NCI-H748 treated with DMSO at 0.1 percent for 48 hours (cell line): Measurements from ENCODE around the gene IL12RB2.
"Not testable (repeated sequence)": the region's sequence is repeated elsewhere in the genome, so short reads cannot be mapped to it uniquely, and the experiment has no call there.

ENCODE experiments used
- DNase-seq: peaks from one replicate; lab custom pipeline; 2025; lab: John Stamatoyannopoulos, UW

Gene IL12RB2

DNA sequence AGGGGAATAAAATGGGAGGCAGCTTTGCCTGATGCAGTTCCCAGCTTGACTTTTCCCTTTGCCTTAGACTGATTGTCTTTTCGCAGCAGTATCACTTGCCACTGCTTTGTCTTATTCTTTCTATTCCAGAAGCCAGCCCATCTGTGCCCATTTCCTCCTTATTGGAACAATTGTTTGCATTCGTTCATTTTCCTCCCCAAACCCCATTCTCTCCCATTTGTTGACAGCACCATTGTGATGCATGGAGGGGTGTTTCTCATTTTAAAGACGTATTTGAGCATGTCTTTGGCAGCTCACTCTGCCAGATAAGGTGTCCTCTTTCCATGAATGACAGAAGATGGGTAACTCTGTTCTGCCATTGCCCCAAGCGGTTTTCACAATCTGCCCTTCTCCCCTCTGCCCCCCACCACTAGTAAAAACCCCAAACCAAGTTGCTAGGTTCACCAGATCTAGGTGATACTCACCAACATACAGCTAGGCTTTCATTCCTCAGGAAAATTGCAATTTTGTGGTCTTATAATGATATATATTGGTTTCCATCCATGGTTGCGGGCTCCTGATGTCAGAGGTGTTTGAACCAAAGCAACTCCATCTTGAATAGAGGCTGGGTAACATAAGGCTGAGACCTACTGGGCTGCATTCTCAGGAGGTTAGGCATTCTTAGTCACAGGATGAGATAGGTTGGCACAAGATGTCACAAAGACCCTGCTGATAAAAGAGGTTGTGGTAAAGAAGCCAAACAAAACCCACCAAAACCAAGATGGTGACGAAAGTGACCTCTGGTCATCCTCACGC is 91.7 kb downstream of the IL12RB2 start:
- no peak for DNase-seq

DNA sequence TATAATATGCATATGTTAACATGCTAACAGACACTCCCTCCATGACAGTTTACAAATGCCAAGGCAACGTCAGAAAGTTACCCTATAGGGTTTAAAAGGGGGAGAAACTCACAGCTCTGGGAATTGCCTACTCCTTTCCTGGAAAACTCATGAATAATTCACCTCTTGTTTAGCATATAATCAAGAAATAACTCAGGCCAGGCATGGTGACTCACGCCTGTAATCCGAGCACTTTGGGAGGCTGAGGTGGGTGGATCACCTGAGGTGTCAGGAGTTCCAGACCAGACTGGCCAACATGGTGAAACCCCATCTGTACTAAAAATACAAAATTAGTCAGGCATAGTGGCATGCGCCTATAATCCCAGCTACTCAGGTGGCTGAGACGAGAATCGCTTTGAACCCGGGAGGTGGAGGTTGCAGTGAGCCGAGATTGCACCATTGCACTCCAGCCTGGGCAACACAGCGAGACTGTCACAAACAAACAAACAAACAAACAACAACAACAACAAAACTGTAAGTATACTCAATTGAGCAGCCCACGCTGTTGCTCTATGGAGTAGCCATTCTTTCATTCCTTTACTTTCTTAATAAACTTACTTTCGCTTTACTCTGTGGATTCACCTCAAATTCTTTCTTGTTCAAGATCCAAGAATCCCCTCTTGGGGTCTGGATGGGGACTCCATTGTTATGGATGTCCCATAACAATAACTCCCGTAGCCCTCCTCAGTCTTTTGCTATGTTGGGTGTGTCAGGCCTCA is 92.5 kb downstream of the IL12RB2 start:
- DNase-seq, result not testable (repeated sequence)

DNA sequence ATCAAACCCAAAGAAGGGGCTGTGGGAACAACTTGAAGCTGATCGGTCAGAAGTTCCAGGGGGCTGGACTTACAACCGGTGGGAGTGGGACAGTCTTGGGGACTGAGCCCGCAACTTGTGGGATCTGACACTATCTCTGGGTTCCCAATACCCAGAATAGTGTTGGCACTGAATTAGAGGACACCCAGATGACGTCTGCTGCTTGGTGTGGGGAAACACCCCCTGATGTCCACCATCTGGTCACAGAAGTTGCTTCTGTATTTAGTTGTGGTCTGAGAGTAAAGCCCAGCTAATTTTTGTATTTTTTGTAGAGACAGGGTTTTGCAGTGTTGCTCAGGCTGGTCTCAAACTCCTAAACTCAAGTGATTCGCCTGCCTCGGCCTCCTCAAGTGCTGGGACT is 93.8 kb downstream of the IL12RB2 start:
- DNase-seq, result no peak

DNA sequence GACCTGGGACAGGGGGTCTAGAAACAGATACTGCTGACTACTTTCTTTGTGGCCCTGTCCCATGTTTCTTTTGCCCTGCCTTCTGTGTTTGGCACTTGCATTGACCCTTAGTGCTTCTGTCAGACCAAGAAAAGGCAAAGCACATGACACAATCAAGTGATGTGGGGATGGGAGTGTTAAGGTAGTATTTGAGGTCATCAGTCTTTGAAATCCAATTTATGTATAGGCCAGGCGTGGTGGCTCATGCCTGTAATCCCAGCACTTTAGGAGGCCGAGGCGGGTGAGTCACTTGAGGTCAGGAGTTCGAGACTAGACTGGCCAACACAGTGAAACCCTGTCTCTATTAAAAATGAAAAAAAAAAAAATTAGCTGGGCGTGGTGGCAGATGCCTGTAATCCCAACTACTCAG is 96.5 kb downstream of the IL12RB2 start:
- no peak for DNase-seq

DNA sequence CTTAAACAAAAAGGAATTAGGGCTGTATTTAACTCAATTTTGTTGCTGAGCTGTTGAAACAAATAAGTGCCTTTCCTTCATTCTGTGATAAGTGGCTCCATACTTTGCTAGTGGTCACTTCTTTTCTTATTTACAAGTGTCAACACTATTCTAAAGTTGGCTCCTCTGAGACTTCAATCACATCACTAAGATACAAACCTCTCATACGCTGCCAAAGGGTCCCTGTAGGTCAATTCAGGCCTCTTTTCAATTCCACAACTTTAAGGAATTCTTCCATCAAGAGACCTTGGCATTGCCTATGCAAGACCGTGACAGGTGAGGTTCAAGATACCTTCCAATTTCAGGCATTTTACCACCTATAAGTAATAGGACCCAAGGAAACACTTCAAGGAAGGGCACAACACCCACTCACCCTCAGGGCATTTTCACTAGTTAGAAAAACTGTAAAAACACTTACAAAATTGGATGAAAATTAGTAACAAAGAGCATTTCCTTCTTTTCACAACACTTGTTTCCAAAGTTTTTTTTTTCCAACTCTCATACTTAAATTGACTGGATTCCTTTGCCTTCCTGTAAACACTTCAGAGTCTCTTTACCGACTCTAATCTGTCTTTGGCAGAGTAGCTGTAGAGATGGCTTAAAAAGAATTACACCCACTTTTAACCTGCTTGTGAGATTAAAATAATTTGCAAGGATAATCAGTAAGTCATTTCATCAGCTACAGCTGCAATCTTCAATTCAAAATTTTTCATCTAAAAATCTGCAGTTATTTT is 98.0 kb downstream of the IL12RB2 start:
- no peak for DNase-seq

DNA sequence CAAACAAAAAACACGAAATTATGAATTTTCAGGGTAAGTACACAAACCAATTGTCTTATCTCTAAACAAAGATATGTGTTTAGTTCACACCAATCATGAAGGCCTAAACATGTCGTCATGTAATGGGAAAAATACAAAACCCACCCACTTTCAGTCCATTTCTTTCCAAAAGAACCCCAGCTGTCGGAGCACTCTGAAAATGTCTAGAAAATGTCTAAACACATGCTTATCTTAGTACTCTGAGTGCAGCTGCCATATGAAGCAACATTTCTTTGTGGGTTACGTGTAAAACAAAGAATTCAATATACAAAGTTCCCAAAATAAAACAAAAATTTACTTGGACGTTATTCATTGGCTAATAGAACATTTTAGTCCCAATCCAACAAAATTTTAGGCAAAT is 99.8 kb downstream of the IL12RB2 start:
- DNase-seq, result no peak

DNA sequence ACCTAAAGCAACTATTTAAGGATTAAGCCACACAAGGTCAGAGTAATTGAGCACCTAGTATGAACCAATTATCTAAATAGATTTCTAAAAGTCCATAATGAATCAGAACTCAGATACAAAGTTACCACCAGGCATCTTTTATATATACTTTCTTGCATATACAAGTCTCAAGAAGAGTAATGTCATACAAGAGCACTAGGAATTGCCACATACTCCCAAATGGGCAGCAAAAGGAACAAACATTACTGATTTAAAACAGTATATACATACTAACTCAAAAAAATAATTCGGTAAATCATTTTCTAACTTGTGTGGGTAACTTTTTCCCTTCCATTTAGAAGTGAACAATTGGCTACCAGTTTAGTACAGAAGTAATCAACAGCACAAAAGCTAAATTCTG is 100.5 kb downstream of the IL12RB2 start:
- DNase-seq, result no peak

DNA sequence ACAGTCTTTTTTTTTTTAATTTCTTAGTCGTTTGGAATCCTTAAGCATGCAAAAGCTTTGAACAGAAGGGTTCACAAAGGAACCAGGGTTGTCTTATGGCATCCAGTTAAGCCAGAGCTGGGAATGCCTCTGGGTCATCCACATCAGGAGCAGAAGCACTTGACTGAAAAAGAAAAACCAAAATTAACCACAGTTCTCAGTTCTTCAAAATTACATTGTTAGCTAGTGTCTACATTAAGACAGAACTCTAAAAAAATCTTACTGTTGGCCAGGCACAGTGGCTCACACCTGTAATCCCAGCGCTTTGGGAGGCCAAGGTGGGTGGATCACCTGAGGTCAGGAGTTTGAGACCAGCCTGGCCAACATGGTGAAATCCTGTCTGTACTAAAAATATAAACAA is 105.4 kb downstream of the IL12RB2 start:
- DNase-seq, result not testable (repeated sequence)

DNA sequence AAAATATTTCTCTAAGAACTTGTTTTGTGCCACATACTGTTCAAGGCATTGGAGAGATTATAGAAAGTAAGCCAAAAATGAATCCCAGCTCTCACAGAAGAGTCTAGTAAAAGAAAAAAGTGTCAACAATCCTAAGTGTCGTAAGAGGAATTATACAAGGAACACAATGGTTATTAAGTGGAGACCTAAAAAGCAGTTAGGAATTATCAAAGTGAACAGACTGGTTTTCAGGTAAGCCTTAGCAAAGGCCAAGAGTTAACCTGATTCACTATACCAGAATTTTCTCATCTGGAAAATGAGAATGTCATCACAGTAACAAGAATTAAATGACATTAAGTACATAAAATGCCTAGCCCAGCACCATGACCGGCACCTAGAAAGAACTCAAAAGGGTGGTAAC is 106.9 kb downstream of the IL12RB2 start:
- no peak for DNase-seq

DNA sequence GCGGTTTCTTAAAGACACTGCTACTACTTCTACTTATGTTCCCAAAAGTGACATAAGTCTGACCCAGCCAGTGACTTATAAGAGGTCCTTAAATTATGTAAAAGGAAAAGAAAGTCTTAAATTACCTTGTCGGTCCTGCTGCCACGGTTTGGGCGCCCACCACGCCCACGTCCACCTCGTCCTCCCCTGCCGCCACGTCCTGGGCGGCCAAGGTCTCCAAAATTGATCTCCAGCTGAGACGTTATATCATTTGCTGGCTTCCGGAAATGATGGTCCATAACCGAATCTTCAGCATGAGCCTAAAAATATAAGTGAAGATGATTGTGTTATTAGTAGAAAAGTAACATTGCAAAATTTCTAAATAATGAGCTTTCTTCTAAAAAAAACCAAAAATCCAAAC is 107.4 kb downstream of the IL12RB2 start:
- no peak for DNase-seq

DNA sequence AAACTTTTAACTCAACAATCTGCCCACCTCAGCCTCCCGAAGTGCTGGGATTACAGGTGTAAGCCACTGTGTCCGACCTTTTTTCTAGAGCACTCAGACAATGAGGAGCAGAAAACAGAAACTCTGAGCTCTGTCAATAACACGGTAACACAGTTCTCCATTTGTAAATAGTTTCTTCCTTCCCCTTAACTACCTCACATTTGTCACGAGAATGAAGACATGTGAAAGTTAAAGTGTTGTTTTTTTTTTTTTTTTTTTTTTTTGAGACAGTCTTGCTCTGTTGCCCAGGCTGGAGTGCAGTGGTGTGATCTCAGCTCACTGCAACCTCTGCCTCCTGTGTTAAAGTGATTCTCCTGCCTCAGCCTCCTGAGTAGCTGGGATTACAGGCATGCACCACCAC is 110.1 kb downstream of the IL12RB2 start:
- DNase-seq, result not testable (repeated sequence)

DNA sequence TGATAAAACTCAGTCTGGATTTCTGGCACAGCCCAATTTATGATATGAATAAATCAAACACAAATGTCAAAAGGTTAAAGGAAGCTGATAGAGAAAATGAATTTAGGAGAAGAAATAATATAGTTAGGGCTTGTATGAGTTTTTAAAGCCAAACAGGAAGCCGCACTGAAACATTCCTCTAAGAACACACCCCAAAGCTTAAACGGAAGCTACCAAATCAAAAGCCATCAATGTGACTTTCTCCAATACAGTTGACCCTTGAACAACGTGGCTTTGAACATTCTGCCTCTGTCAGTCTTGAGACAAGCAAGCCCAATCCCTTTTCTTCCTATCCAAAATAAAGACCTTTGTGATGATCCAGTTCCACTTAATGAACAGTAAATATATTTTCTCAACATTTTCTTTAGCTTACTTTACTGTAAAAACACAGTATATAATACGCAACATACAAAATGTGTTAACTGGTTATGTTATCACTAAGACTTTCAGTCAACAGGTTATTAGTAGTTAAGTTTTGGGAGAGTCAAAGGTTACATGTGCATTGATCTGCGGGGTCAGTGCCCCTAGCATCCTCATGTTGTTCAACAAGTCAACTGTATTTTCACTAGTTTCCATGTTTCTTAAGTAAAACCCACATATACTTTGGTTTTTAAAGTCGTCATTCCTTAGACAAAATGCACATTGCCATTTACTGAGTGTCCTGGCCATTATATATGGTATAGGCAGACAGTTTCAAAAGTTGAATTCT is 111.3 kb downstream of the IL12RB2 start:
- DNase-seq, result no peak

DNA sequence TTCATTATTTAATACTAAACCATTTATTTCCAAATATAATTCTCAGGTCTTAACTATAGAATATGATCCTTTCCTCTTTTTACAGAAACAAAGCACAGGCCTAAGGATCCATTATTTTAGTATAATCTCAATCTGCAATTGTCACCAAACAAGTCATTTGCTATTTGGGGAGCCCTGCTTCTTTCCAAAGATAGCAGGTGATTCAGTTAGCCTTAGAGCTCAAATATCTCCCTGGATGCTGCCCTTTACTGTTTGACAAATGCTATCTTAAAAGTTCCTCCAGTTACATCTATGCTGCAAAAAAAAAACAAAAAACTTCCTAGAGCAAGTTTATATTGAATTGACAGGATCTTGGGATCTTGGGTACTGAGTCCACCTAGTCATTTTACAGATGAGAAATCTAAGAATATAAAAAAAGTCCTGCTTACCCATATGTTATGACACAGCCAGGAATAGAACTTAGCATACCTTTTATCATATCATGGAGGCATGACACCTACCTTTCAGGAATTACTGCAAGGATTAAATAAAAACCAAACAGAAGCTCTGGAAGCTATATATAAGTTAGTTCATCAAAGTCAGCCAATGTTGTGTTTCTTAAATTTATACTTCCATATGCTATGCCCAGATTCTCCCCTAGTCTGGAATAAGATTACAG is 113.3 kb downstream of the IL12RB2 start:
- no peak for DNase-seq

DNA sequence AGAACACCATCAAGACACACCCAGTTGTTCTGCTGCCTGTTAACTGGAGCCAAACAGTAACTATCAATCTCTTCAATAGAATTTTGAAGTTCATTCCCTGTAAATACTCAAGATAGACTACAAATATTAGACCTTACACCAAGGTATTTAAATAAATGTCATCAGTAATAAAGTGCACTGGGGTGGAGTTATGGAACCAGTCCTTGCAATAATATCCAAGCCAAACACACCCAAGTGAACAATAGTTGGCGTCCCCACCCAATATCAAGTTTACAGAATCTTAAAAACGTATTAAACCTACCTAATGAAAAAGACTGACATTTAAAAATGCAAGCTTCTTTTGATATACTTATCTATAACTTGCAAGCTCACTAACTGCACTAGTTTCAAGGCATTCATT is 119.8 kb downstream of the IL12RB2 start:
- no peak for DNase-seq

DNA sequence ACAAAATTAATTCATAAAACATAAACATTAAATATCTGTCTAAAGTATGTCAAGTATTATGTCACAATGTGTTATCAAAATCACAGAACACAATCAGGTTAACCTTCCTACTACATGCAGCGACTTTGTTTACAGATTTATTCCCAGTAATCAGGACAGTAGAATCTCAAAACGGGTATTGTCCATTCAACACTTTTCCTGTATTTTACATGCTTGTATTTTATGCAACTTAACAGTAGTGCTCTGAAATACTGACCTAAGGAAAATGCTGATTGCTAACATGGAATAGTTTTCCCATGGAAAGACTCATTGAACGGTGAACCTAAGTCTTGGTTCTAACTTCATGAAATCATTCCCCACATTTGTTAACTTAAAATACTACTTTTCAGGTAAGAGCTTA is 120.3 kb downstream of the IL12RB2 start:
- no peak for DNase-seq

DNA sequence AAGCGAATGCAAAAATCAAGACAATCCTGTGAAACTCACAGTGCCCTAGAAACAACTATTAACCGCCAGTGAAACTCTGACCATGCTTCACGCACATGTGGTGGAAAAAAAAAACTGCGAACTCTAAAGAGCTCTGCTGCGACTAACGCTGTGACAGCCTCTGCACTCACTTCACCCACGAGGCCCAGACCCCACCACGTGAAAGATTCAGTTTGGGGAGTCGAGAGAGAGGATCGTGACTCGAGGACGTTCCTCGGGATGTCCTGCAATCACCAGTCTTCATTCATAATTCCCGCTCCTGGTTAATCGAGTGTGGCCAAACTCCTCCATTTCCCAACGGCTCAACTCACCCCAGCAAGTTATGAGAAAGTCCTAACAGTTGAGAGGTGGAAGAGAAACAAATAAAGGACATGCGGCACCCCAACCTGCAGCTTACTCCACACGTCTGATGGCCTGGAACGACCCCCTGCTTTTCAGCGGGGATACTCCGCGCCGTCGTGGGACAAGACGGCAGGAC is 121.4 kb downstream of the IL12RB2 start:
- DNase-seq, result no peak

DNA sequence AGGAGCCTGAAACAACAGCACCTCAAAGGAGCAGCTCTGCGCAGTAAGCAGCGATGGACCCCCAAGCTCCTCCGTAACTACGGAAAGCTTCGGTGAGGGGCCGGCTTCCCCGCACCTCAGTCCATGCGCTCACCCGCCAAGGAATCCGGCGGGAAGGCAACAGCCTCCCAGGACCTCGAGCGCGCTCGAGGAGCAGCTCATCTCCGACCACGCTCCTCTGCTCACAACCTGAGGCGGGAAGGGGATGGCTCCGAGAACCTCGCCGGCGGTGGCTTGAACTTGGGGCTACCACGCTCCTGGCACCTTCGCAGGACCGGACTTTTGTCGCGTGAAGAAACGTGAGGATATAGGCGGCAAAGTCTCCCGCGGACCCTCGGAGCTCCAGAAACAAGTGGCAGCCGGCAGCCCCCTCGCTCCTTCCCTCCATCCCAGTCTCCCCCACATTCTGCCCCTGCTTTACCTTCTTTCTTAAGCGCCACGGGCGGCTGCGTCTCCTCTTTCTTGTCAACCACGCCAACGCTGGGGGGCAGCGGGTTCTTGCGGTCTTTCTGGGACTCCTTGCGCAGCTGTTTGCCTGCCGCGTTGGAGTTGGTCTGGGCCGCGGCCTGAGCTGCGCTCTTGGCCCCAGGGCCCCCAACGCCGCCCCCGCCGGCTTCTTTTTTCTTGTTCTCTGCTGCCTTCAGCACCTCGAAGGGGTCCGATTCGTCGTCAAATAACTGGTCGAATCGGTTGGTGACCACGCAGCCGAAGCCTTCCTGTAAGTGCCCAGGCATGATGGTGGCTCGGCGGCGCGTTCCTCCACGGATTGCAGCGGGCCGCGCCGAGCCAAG is 122.1 kb downstream of the IL12RB2 start:
- no peak for DNase-seq

DNA sequence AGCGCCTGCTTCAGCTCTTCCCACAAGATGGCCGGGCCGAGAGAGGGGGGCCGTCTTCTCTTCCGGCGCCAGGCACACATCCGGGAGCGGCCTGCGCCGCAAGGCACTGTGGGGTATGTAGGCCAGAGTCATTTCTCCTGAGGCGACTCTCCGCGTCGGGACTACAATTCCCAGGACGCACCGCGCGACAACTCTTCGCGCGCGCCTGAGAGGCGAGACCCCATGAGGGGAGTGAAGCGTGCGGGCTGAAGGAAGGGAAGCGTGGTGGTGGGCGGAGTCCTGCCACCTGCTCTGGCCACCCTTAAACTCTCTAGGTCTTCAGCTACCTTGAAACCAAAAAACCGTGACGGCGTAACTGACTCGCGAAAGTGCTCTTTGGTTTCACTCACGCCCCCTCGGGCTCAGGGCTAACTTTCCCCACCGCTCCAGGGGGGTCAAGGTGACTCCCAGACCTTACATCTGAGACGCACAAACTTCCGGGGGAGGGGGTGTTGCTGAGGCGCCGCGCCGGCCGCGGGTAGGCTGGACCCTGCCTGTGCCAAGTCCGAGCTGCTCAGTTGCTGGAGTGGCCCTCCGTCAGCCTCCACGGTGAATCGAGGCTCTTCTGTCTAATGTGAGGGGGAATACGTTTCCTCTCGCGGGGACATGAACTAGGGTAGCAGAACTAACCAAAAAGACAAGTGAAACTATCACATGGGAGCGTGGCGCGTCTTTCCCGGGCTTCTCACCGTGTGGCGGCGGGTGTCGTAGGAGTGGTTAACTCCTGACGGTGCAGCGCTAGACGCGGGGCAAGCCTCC is 122.9 kb downstream of the IL12RB2 start, which contains the start of gene SERBP1:
Gene SERBP1 (minus strand): TSS at position 45 of the 798 bp plus-strand sequence. CDS start 102 bp downstream, outside the sequence.
- peak; percentile 95 for DNase-seq

DNA sequence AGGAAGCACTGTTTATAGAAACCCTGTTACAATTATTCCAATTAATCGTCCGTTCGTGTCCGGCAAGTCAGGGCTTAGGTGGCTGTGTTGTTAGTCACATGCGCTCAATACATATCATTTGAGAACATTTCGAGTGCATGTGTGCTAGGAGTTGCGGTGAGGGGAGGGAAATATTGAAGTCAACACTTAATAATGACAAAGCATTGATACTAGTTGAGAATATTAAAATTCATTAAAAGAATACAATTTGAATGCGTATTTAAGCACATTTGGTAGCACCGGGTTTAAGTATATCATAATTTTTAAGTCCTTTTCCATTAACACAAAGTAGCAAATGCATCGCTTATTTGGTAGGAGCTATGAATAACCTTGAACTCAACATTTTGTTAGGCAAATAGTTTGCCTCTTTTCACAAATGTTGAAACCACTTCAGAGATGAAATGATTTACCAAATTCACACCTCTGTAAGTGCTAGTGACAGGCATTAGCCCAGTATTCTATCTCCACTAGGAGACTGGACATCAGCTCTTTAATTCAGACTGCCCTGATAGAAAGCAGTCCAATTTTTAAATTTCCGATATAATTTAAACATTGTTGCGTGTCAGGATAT is 123.6 kb downstream of the IL12RB2 start:
- DNase-seq, result no peak
